SK-N-SH (cell line): ENCODE data around the gene PCGF2. TPM values are rescaled to one million over a fixed set of nuclear protein-coding genes. Genes with fewer than 3 reads are reported as not detected.

Experiments used
- CTCF ChIA-PET: fragments of 300-600, 350-600 bp; formaldehyde crosslinking; extraction: SDS; loops from one replicate; lab custom pipeline; 2021; lab: Yijun Ruan, JAX
- POLR2A ChIA-PET: fragments of 350-600 bp; sonication (Branson Sonifier 250); formaldehyde crosslinking; extraction: SDS; loops from one replicate; lab custom pipeline; 2020; ENCODE audit warnings: antibody characterized with exemption, inconsistent platforms; lab: Yijun Ruan, JAX
- DNase-seq: peaks from one replicate; pipeline ENCODE4 v3.0.0; 2012
- H2AFZ ChIP-seq: fragments of 200-600 bp; sonication (generic); 2 replicates; pipeline ENCODE4 v1.8.1; 2016; ENCODE audit warnings: antibody characterized with exemption, mild to moderate bottlenecking, low read depth
- H3F3A ChIP-seq: fragments of 200-600 bp; sonication (generic); replicated peaks from 2 replicates; pipeline ENCODE3; 2016; ENCODE audit warnings: antibody characterized with exemption, mild to moderate bottlenecking; ENCODE audit not compliant: insufficient read depth
- H3K27ac ChIP-seq, 2 experiments: fragments of 200-500 bp in 1 of 2; fragments of 200-600 bp in 1 of 2; sonication (Bioruptor generic) in 1 of 2; sonication (generic), shearing (Covaris generic) in 1 of 2; 2 replicates each; pipeline versions ENCODE4 v1.5.1 to v1.6.1; 2014 to 2016; ENCODE audit warnings: low read depth in 2 of 2, inconsistent platforms in 1 of 2, low read length in 1 of 2, mild to moderate bottlenecking in 1 of 2, mixed read lengths in 1 of 2
- H3K27me3 ChIP-seq: fragments of 200-600 bp; sonication (generic), shearing (Covaris generic); 2 replicates; pipeline ENCODE4 v1.6.1; 2016; ENCODE audit warnings: mixed run types; ENCODE audit not compliant: insufficient read depth
- H3K36me3 ChIP-seq, 2 experiments: fragments of 200-500 bp in 1 of 2; fragments of 200-600 bp in 1 of 2; sonication (Bioruptor generic) in 1 of 2; sonication (generic) in 1 of 2; replicated peaks in 1 of 2; 2 replicates each; pipeline versions ENCODE3 to v1.5.1; 2014 to 2016; ENCODE audit warnings: low read length in 1 of 2, mild to moderate bottlenecking in 1 of 2; ENCODE audit not compliant: insufficient read depth in 2 of 2, control insufficient read depth in 1 of 2
- H3K4me1 ChIP-seq, 2 experiments: fragments of 200-500 bp in 1 of 2; fragments of 200-600 bp in 1 of 2; sonication (Bioruptor generic) in 1 of 2; sonication (generic), shearing (Covaris generic) in 1 of 2; 2 replicates each; pipeline versions ENCODE4 v1.5.1 to v1.6.1; 2014 to 2016; ENCODE audit warnings: low read depth in 1 of 2, low read length in 1 of 2, mixed run types in 1 of 2; ENCODE audit not compliant: insufficient read depth in 2 of 2, control insufficient read depth in 1 of 2
- H3K4me2 ChIP-seq: fragments of 200-600 bp; sonication (generic), shearing (Covaris generic); 2 replicates; pipeline ENCODE4 v1.6.1; 2017; ENCODE audit warnings: mixed run types
- H3K4me3 ChIP-seq, 2 experiments: fragments of 200-500 bp in 1 of 2; fragments of 200-600 bp in 1 of 2; sonication (Bioruptor generic) in 1 of 2; sonication (generic), shearing (Covaris generic) in 1 of 2; 2 replicates each; pipeline versions ENCODE4 v1.5.1 to v1.8.1; 2014 to 2016; ENCODE audit warnings: low read depth in 2 of 2, inconsistent platforms in 1 of 2, low read length in 1 of 2, mild to moderate bottlenecking in 1 of 2, mixed read lengths in 1 of 2, moderate library complexity in 1 of 2
- H3K79me2 ChIP-seq: fragments of 200-600 bp; sonication (generic); 2 replicates; pipeline ENCODE4 v1.8.1; 2017; ENCODE audit warnings: mild to moderate bottlenecking; ENCODE audit not compliant: insufficient read depth
- H3K9ac ChIP-seq: fragments of 200-600 bp; sonication (generic); 2 replicates; pipeline ENCODE4 v1.6.1; 2017; ENCODE audit warnings: mixed run types
- H3K9me2 ChIP-seq: fragments of 200-600 bp; sonication (generic); 2 replicates; pipeline ENCODE4 v1.6.1; 2017; ENCODE audit warnings: mixed run types
- H3K9me3 ChIP-seq: fragments of 200-600 bp; sonication (generic); 2 replicates; pipeline ENCODE4 v1.6.1; 2017; ENCODE audit warnings: mixed run types, mild to moderate bottlenecking, moderate library complexity
- H4K20me1 ChIP-seq: fragments of 200-600 bp; sonication (generic); 2 replicates; pipeline ENCODE4 v1.6.1; 2017; ENCODE audit warnings: mild to moderate bottlenecking, mixed run types; ENCODE audit not compliant: insufficient read depth
- EP300 ChIP-seq, 2 experiments: IDR thresholded peaks; 2 replicates each; pipeline versions ENCODE4 v1.4.0 to v1.6.1; 2012; ENCODE audit warnings: borderline replicate concordance in 1 of 2, low read depth in 1 of 2, low read length in 1 of 2
- FOXM1 ChIP-seq: IDR thresholded peaks from 2 replicates; pipeline ENCODE4 v1.4.0; 2012; ENCODE audit warnings: low read depth, mild to moderate bottlenecking
- RXRA ChIP-seq: IDR thresholded peaks from 2 replicates; pipeline ENCODE4 v1.4.0; 2012; ENCODE audit warnings: low read depth, mild to moderate bottlenecking, borderline replicate concordance
- SIN3A ChIP-seq: IDR thresholded peaks from 2 replicates; pipeline ENCODE4 v1.6.1; 2012; ENCODE audit warnings: low read depth, mild to moderate bottlenecking, low read length, moderate library complexity, borderline replicate concordance
- USF1 ChIP-seq: IDR thresholded peaks from 2 replicates; pipeline ENCODE4 v1.4.0; 2012; ENCODE audit warnings: low read depth, borderline replicate concordance
- WGBS: methylation state at CpG from one replicate; pipeline ENCODE4 v1.1.6; 2017; ENCODE audit warnings: low lambda C conversion rate; 5-methylcytosine and 5-hydroxymethylcytosine counted together
- polyA plus RNA-seq, 3 experiments: library from polyadenylated mRNA; depleted of rRNA; stranded (reverse); fragments of >200 nt; gene quantifications; 2 replicates each; pipeline ENCODE4 v1.2.3, GENCODE V29; 2012
- TF ChIP-seq, protein P1 (sequence below): IDR thresholded peaks from 2 replicates; pipeline ENCODE4 v1.4.0; 2012; ENCODE audit warnings: low read depth, borderline replicate concordance
- TF ChIP-seq, protein P2 (sequence below): IDR thresholded peaks from 2 replicates; pipeline ENCODE4 v1.6.1; 2012; ENCODE audit warnings: mild to moderate bottlenecking, low read depth, low read length, moderate library complexity

Gene PCGF2
- polyA plus RNA-seq, 1 of the 3 experiments (the other 2 are of a cell fraction) = 39.8 TPM

DNA sequence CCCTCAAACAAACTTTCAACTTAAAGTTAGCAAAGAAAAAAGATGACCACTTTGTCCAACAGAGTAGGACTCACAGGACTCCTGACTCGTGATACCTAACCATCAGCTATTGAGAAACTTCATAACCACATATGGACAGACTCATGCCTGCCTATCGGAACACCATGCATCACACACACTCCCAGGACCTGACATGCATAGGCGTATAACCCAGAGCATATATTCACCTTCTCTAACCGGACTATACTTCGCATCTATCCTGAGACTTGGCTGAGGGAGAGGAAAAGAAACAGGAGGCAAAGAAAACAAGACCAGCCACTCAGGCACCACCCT lies 49.0 kb upstream of the PCGF2 start (continued):
- TF ChIP-seq, protein P1, sequence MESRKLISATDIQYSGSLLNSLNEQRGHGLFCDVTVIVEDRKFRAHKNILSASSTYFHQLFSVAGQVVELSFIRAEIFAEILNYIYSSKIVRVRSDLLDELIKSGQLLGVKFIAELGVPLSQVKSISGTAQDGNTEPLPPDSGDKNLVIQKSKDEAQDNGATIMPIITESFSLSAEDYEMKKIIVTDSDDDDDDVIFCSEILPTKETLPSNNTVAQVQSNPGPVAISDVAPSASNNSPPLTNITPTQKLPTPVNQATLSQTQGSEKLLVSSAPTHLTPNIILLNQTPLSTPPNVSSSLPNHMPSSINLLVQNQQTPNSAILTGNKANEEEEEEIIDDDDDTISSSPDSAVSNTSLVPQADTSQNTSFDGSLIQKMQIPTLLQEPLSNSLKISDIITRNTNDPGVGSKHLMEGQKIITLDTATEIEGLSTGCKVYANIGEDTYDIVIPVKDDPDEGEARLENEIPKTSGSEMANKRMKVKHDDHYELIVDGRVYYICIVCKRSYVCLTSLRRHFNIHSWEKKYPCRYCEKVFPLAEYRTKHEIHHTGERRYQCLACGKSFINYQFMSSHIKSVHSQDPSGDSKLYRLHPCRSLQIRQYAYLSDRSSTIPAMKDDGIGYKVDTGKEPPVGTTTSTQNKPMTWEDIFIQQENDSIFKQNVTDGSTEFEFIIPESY = no peak
- TF ChIP-seq SIN3A = no peak
- TF ChIP-seq EP300 (IDR thresholded peaks at IDR 0.05; ENCODE audit: borderline replicate concordance in 1 of 2, low read depth in 1 of 2, low read length in 1 of 2) = no peak
- no peak for TF ChIP-seq USF1
- TF ChIP-seq RXRA = no peak
- TF ChIP-seq, protein P2, sequence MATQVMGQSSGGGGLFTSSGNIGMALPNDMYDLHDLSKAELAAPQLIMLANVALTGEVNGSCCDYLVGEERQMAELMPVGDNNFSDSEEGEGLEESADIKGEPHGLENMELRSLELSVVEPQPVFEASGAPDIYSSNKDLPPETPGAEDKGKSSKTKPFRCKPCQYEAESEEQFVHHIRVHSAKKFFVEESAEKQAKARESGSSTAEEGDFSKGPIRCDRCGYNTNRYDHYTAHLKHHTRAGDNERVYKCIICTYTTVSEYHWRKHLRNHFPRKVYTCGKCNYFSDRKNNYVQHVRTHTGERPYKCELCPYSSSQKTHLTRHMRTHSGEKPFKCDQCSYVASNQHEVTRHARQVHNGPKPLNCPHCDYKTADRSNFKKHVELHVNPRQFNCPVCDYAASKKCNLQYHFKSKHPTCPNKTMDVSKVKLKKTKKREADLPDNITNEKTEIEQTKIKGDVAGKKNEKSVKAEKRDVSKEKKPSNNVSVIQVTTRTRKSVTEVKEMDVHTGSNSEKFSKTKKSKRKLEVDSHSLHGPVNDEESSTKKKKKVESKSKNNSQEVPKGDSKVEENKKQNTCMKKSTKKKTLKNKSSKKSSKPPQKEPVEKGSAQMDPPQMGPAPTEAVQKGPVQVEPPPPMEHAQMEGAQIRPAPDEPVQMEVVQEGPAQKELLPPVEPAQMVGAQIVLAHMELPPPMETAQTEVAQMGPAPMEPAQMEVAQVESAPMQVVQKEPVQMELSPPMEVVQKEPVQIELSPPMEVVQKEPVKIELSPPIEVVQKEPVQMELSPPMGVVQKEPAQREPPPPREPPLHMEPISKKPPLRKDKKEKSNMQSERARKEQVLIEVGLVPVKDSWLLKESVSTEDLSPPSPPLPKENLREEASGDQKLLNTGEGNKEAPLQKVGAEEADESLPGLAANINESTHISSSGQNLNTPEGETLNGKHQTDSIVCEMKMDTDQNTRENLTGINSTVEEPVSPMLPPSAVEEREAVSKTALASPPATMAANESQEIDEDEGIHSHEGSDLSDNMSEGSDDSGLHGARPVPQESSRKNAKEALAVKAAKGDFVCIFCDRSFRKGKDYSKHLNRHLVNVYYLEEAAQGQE = no peak

DNA sequence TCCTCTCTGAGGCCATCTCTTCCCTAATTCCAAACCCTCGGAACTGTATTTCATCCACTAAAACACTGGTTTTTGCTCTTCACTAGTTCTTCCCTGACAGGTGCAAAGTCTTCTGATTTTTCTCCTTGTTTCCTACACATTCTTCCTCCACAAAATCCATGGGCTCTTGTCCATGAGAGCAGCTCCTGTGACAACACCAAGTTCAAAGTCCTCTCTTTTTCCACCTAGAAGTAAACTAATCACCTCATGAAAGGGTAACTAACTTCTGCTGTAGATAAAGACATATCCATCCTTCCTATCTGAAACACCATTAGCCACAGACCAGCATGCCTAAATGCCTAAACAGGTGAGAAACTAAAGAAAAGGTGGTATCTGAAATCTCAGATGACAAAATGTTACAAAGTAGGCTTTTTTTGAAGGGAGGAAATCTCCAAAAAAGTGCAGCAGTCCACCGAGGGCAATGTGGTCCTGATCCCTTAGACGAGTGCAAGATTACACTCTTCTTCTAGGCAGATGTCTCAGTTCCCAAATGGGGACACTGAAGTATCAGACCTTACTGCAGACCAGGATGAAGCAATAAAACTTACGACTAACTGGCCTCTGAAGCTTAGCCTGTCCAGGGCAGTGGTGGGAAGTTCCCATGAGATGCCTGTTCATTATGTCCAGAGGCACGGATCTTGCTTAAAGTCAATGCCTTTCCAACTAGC lies 48.5 kb upstream of the PCGF2 start:
- peaks cover 12 to 31% of the 10 kb centered on the region in 2 experiments for H3K36me3 ChIP-seq
- H3K27ac ChIP-seq = no peak overlapping the region
- H3K9me2 ChIP-seq = no peaks in the 10 kb centered on the region
- H4K20me1 ChIP-seq = peaks cover 32% of the 10 kb centered on the region
- H3K9me3 ChIP-seq = no peaks in the 10 kb centered on the region
- H3K79me2 ChIP-seq = peaks cover 77% of the 10 kb centered on the region
- H3K9ac ChIP-seq = no peak overlapping the region
- ChIA-PET CTCF (interaction anchor here (1.2 kb wide), 1 partner anchor 9 kb away, joined by 3 read pairs; no protein-coding TSS in a partner anchor), POLR2A (interaction anchor here (1.2 kb wide), 1 partner anchor 58 kb away, joined by 4 read pairs; the partner anchor contains the start of gene RPL23)
- peak overlapping the region; percentile 86; the same call in 1 of the 2 replicates for H3K4me2 ChIP-seq
- no peak for DNase-seq
- peaks cover 6 to 19% of the 10 kb centered on the region in 2 experiments; a peak in 3 of 4 replicates for H3K4me1 ChIP-seq
- H3F3A ChIP-seq = peaks cover 14% of the 10 kb centered on the region
- TF ChIP-seq FOXM1 = no peak
- H2AFZ ChIP-seq = no peak overlapping the region
- 95% methylated on average over 5 of the region's 5 CpGs for WGBS
- no peak overlapping the region for H3K4me3 ChIP-seq
- H3K27me3 ChIP-seq = no peaks in the 10 kb centered on the region
